ENCODE data around the gene EDRF1. TPM values are rescaled to one million over a fixed set of nuclear protein-coding genes. Genes with fewer than 3 reads are reported as not detected.

The EDRF1 gene
- total RNA-seq, 1 experiment from 2014 or later: 49.2 TPM

DNA sequence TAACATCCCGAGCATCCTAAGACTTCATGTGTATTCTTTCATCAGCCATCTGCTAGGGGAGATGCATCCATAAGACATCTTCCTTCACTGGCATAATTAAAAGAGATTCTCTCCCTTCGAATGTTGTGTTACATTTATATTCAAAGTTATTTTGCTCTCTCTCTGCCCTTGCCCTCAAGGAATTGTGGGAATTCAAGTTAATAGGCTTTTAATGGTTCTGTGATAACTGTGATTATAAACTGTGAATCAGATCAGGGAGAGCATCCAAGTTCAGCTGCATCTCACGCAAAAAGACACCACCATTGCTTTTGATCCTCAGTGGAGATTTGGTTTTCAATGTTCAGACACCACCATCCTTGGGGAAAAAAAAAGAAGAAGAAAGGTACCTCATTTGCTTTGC, 27.3 kb upstream of the EDRF1 start (continued):
- TF ChIP-seq TCF7L2 (IDR thresholded peaks at IDR 0.05; ENCODE audit: borderline replicate concordance, extremely low read depth, insufficient read depth, insufficient read length): no peak
- no peak for TF ChIP-seq ZNF274 (IDR thresholded peaks at IDR 0.05; ENCODE audit: low read depth, low read length)
- no peak for TF ChIP-seq ZFX (IDR thresholded peaks at IDR 0.05)

DNA sequence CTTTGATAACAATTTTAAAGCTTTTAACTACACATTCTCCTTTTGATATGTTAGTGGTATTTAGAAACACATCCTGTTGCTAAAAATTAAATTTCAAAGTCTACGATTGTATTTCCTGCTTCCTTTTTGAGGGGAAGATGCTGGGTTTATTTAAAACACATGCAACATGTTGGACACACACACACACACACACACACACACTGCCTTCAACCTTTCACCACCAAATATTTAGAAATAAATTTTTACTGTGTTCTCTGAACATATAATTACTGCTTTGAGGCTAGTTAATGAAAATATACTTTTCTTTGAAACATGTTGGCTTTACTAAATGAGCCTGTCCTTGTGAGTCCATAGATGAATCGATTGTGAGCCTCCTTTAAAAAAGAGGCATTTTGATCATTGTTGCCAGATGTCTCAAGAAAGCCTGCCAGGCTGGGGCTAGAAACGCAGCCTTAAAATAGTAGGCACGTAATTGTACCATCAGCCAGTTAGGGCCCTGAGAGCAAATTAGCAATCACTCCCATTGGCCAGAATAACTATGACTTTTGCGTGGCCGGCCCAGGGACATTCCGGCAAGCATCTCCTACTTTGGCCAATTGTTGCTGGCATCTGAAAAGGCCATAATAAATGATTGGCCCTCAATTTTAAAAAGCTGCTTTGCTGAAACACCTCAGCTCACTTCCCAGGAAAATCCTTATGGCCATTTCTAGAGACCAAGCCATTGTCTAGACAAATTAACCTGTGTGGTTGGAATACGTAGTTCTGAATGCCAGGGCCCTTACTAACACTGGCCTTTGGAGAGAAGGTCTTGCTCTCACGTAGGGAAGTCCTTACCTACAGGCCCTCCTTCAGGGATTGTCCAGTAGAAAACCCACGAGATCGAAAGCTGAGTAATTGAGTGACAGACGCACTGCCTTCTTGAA, 26.6 kb upstream of the EDRF1 start:
- ChIA-PET RAD21 (ENCODE audit: low non-redundant PET in 1 of 2, low total read pairs in 2 of 2, uncharacterized antibody in 2 of 2, unreplicated experiment in 2 of 2) (no interaction called here), POLR2A (no interaction called here), CTCF (no interaction called here)
- no peaks in the 10 kb centered on the region for H3K4me1 ChIP-seq (ENCODE audit: control insufficient read depth in 1 of 2, insufficient read depth in 2 of 2, low read length in 2 of 2)
- no peak overlapping the region for H3K9ac ChIP-seq (ENCODE audit: low read length)
- H3K79me2 ChIP-seq (ENCODE audit: insufficient read depth, low read length): no peaks in the 10 kb centered on the region
- no peak overlapping the region for H3K4me2 ChIP-seq (ENCODE audit: low read length)
- intact Hi-C loops (cut with micrococcal nuclease): no loop called here
- no peaks in the 10 kb centered on the region for H3K36me3 ChIP-seq (ENCODE audit: control insufficient read depth in 1 of 2, insufficient read depth in 2 of 2, low read length in 2 of 2)
- no TSS peak for BruUV-seq (replicated peaks)
- no peak for ATAC-seq
- TF ChIP-seq CBX3 (IDR thresholded peaks at IDR 0.05; ENCODE audit: low read depth) (no peak), RAD21 (IDR thresholded peaks at IDR 0.05; ENCODE audit: low read depth) (no peak)
- TF ChIP-seq, protein P1, sequence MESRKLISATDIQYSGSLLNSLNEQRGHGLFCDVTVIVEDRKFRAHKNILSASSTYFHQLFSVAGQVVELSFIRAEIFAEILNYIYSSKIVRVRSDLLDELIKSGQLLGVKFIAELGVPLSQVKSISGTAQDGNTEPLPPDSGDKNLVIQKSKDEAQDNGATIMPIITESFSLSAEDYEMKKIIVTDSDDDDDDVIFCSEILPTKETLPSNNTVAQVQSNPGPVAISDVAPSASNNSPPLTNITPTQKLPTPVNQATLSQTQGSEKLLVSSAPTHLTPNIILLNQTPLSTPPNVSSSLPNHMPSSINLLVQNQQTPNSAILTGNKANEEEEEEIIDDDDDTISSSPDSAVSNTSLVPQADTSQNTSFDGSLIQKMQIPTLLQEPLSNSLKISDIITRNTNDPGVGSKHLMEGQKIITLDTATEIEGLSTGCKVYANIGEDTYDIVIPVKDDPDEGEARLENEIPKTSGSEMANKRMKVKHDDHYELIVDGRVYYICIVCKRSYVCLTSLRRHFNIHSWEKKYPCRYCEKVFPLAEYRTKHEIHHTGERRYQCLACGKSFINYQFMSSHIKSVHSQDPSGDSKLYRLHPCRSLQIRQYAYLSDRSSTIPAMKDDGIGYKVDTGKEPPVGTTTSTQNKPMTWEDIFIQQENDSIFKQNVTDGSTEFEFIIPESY (IDR thresholded peaks at IDR 0.05; ENCODE audit: extremely low read depth, insufficient replicate concordance, low read length): no peak
- H3K9me3 ChIP-seq (ENCODE audit: control insufficient read depth in 1 of 2, insufficient read depth in 1 of 2, low read depth in 1 of 2, low read length in 2 of 2): no peaks in the 10 kb centered on the region
- no peaks in the 10 kb centered on the region for H4K20me1 ChIP-seq (ENCODE audit: insufficient read depth)
- no peak overlapping the region for H2AFZ ChIP-seq (ENCODE audit: low read depth, low read length, poor library complexity, severe bottlenecking)
- H3K27ac ChIP-seq (ENCODE audit: low read depth, low read length): no peak overlapping the region
- H3K9me2 ChIP-seq (ENCODE audit: insufficient read depth): no peaks in the 10 kb centered on the region
- 0 out of 2 replicates have a peak, but pooled peaks cover 9% of the 10 kb centered on the region for H3K27me3 ChIP-seq (ENCODE audit: insufficient read depth, low read length)
- H3K4me3 ChIP-seq (replicated peaks in 1 of 2; ENCODE audit: low read depth in 1 of 2, low read length in 2 of 2): no peak overlapping the region
- DNase-seq (ENCODE audit: low read depth, low spot score): no peak
